T-helper 1 cell treated with Interleukin-12 subunit alpha and Interleukin-12 subunit beta and Interleukin-4 antibody, amounts not matched to agents 30 ng/mL and 1 ng/mL, for 36 hours (primary cell): ENCODE results near the gene C22orf42. TPM values are rescaled to one million over a fixed set of nuclear protein-coding genes. Genes with fewer than 3 reads are reported as not detected.
"Not testable (repeated sequence)": the region's sequence is repeated elsewhere in the genome, so short reads cannot be mapped to it uniquely, and the experiment has no call there.

Experiments
- intact Hi-C: fragments of 100-400 bp; cut with micrococcal nuclease; formaldehyde crosslinking; loops from one replicate; pipeline ENCODE4 v1.15.1; 2024
- total RNA-seq: library from RNA; stranded (reverse); gene quantifications from 2 replicates; pipeline ENCODE4 v1.2.3, GENCODE V29; 2022

C22orf42 gene, protein sequence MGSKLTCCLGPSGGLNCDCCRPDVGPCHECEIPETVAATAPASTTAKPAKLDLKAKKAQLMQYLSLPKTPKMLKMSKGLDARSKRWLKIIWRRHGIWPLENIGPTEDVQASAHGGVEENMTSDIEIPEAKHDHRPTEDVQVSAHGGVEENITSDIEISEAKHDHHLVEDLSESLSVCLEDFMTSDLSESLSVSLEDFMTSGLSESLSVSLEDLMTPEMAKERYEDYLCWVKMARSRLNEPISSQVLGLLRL
- not detected in 2 replicates for total RNA-seq

DNA sequence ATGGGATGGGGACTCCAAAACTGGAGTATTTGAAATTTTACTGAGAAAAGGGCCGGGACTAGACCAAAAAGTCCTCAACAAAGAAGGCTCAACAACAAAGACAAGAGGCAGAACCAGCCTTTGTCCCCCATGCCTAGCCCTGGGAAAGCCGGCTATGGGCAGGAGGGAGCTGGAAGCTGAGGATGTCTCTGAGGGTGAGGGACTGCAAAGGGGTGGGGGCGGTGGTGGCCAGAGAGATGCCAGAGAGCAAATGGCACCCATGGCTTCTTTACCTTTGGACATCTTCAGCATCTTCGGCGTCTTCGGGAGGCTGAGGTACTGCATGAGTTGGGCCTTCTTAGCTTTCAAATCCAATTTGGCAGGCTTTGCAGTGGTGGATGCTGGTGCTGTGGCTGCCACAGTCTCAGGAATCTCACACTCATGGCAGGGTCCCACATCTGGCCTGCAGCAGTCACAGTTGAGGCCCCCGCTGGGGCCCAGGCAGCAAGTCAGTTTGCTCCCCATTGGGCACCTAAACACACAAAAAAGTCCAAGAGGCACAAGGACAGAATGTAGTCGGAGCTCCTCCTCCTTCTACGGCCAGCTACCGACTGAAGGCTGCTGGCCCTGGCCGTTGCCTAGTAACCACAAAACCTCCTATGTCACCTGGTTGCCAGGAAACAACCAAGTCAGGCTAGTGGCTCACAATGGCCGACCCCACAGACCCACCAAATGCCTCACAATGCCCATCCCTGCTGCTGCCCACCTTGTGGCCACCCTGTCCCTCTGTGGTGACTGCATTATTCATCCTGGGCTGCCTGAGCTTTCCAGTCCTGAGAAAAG is at the start of gene C22orf42:
Gene C22orf42 (minus strand): TSS at position 592 of the 822 bp plus-strand sequence. CDS start 88 bp downstream, at position 504.
- intact Hi-C loops: no loop called here

- intact Hi-C loops: no loop called here
These were observed 49.6 kb upstream of the C22orf42 start for GRCh38 chr22:32208681-32209080.

GRCh38 chr22:32207971-32208480 is 48.9 kb upstream of the C22orf42 start:
- intact Hi-C loops: loop anchor here (1.0 to 2.0 kb wide), 5 partner anchors 59 to 265 kb away; no protein-coding TSS in a partner anchor

- intact Hi-C loops: loop anchor here (1.0 to 2.0 kb wide), 5 partner anchors 60 to 266 kb away; no protein-coding TSS in a partner anchor
These were observed 48.0 kb upstream of the C22orf42 start for GRCh38 chr22:32206774-32207758.

DNA sequence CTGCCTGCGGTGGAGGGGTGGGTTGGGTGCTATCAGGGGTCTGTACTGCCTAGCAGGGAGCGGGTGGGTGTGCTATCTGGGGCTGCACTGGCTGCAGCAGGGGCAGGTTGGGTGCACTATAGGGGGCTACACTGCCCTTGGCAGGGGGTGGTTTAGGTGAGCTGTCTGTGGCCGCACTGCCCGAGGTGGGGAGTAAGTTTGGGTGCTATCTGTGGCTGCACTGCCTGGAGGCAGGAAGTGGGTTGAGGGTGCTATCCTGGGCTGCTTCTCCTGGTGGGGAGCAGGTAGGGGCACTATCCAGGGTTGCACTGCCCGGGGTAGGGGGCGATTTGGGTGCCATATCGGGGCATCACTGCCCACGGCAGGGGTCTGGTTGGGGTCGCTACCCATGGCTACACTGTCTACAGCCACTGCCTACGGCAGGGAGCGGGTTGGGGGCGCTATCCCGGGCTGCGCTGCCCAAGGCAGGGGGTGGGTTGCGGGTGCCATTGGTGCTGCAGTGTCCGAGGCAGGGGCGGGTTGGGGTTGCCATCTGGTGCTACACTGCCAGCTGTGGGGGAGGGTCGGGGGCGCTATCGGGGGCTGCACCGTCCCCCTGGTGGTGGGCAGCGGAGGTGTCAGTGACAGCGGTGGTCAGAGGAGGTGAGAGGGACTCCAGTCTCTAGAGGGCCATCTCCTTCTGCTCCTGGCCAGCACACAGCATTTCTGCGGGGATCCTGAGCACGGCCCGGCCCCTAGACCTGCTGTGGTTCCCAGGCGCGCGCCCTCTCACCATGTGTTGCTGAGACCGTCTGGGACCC is 47.1 kb upstream of the C22orf42 start:
- intact Hi-C loops: loop anchor here (2.0 kb wide), 1 partner anchor 61 kb away; no protein-coding TSS in a partner anchor

DNA sequence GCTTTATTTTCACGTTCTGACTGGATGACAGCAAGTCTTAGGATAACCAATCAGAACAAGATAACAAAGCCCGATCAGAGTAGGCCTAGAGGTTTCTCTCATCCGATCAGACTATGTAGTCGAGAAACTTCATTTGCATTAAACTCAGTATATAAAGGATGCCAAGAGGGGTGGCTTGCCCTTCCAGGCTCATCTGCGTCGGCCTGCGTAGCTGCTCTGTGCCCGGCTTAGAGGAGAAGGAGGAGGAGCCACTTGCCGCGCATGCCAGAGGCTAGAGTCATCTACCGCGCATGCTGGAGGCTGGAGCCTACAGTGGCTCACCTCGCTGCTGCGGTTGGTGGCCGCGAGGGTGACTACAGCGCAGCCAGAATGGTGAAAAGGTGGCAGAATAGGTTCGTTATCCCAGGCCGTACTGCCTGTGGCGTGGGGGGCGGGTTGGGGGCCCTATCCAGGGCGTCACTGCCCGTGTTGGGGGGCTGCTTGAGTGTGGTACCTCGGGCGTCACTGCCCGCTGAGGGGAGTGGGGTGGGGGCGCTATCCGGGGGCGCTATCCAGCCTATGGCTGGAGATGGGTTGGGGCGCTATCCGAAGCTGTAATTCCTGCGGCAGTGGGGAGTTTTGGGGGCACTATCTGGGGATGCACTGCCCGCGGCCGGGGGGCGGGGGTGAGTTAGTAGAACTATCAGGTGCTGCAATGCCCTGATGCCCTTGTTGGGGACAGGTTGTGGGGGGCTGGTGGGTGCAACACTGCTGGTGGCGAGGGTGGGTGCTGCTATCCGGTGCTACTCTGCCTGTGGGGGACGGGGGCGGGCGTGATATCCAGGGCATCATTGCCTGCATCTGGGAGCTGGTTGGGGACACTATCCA is 46.0 kb upstream of the C22orf42 start, which contains the start of gene RFPL2:
Gene RFPL2 (minus strand): TSS at position 218 of the 867 bp plus-strand sequence. CDS start 2,622 bp downstream, outside the sequence.
- intact Hi-C loops: no loop called here

GRCh38 chr22:32204040-32204855 is 45.1 kb upstream of the C22orf42 start:
- intact Hi-C loops: no loop called here

- intact Hi-C loops: no loop called here
These were observed 44.3 kb upstream of the C22orf42 start for GRCh38 chr22:32203181-32204039.

DNA sequence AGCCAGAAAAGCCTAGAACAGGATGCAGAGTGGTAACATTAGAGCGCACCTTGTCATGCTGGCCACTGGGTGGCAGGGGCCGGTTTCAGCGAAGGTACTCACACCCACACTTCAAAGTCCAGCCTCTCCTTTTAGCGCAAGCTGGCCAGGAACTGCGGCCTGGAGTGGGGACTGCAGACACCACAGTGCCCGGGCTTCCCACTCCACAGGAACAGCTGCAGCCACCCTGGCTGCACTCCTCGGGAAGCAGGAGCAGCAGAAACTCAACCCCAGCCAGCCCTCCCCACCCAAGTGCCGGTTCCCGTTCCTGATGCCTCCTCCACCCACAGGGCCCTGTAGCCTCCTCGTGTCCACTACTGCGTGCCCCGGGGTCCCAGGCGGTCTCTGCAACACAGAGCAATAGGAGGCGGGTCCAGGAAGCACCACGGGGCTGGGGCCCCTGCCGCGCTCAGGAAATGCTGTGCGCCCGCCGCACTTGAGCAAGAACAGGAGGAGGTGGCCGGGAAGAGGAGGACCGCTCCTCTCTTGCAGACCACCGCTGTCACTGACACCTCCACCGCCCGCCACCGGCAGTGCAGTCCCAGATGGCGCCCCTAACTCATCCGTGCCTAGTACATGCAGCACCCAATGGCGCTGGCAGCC is 43.6 kb upstream of the C22orf42 start:
- intact Hi-C loops: no loop called here

DNA sequence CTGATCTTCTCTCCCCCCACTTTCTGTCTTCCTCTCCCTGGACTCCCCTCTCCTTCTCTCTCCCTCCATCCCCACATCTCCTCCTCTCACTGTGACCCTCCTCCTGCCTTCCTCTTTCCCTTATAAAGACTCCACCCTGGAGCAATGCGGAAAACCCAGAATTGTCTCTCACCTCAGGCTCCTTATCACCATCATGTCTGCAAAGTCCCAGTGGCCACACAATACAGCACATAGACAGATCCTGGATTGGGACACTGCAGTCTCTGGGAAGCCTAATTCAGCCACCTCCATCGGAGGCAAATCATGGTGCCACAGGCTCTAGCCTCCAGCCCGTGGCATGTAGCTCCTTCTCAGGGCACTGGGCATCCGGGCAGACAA is 43.0 kb upstream of the C22orf42 start:
- intact Hi-C loops: no loop called here

DNA sequence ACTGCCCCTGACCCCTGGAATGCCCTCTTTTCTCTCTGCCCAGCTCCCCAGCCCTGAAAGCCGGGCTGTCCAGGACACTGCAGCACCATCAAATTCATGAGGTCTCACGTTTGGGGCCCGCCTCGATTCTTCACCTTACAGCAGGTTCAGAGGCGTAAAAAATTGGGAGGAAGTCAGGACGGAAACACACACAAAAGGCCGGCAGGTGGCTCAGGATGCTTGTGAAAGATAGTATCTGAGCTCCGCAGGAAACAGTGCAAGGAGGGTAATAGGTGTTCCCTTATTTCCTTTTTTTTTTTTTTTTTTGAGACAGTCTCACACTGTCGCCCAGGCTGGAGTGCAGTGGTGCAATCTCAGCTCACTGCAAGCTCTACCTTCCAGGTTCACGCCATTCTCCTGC is 41.6 kb upstream of the C22orf42 start:
- intact Hi-C loops: no loop called here

- intact Hi-C loops: no loop called here
These were observed 40.9 kb upstream of the C22orf42 start for GRCh38 chr22:32199961-32200360.

- intact Hi-C loops: no loop called here
These were observed 40.2 kb upstream of the C22orf42 start for GRCh38 chr22:32199341-32199740.

DNA sequence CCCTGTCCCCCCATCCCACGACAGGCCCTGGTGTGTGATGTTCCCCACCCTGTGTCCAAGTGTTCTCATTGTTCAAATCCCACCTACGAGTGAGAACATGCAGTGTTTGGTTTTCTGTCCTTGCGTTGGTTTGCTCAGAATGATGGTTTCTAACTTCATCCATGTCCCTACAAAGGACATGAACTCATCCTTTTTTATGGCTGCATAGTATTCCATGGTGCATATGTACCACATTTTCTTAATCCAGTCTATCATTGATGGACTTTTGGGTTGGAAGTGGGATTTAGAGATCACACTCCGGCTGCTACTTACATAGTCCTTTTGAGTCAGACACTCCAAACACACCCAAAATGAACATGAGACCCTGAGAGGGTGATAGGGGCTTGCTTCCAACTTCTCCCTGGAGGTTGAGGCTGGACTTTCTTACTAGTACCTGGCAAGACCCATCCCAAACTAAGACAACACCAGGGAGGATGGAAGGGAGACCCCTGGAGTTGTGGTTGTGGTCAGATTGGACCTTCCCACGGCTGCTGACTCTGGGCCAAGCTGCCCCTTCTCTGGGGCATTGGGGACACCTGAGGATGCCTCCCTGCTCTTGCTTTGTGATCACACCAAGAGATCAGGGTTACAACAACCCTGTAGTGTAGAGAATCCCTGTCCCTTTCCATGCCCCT is 38.6 kb upstream of the C22orf42 start:
- intact Hi-C loops: not testable (repeated sequence)

GRCh38 chr22:32195900-32196299 is 36.8 kb upstream of the C22orf42 start:
- intact Hi-C loops: not testable (repeated sequence)

GRCh38 chr22:32193346-32193745 is 34.2 kb upstream of the C22orf42 start:
- intact Hi-C loops: not testable (repeated sequence)
